Astrocyte (in vitro differentiated cells and primary cell): ENCODE results near the gene ITGA2.

ENCODE experiments used
- EZH2 ChIP-seq: IDR thresholded peaks from 2 replicates; pipeline ENCODE4 v1.6.1; 2012; ENCODE audit warnings: mild to moderate bottlenecking, low read length, inconsistent platforms; ENCODE audit not compliant: insufficient read depth
- TF ChIP-seq, protein P1 (sequence below): IDR thresholded peaks from 2 replicates; pipeline ENCODE4 v1.5.1; 2011; ENCODE audit warnings: low read depth, mild to moderate bottlenecking, inconsistent platforms, low read length, moderate library complexity; ENCODE audit not compliant: insufficient read depth

DNA sequence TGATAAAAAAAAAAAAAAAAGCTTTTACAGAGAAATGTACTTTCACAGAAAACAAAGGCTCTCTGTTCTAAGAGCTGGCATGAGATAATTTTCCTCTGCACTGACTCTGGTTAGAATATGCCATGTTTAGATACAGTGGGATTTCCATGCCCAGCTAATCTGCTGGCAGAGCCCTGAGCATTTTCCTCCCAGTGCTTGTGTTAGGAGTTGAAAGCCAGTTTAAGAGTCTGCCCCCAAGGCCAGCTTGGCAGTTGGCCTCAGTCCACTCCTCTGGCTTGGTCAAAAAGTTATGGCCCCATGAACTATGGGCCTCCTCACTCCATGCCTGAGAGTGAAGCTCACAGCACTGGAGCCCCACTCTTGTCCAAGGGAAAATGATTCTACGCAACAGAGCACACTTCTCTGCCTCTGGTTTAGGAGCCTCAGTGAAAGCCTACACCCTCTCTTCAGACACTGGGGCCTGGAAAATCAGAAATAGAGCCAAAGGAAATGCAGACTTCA is 98.5 kb downstream of the ITGA2 start:
- no peak for TF ChIP-seq EZH2
- TF ChIP-seq, protein P1, sequence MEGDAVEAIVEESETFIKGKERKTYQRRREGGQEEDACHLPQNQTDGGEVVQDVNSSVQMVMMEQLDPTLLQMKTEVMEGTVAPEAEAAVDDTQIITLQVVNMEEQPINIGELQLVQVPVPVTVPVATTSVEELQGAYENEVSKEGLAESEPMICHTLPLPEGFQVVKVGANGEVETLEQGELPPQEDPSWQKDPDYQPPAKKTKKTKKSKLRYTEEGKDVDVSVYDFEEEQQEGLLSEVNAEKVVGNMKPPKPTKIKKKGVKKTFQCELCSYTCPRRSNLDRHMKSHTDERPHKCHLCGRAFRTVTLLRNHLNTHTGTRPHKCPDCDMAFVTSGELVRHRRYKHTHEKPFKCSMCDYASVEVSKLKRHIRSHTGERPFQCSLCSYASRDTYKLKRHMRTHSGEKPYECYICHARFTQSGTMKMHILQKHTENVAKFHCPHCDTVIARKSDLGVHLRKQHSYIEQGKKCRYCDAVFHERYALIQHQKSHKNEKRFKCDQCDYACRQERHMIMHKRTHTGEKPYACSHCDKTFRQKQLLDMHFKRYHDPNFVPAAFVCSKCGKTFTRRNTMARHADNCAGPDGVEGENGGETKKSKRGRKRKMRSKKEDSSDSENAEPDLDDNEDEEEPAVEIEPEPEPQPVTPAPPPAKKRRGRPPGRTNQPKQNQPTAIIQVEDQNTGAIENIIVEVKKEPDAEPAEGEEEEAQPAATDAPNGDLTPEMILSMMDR = no peak
